ENCODE data around the gene PAH. TPM values are rescaled to one million over a fixed set of nuclear protein-coding genes. Genes with fewer than 3 reads are reported as not detected.

The PAH gene
- total RNA-seq, 1 donor from 2014 or later = not detected

DNA sequence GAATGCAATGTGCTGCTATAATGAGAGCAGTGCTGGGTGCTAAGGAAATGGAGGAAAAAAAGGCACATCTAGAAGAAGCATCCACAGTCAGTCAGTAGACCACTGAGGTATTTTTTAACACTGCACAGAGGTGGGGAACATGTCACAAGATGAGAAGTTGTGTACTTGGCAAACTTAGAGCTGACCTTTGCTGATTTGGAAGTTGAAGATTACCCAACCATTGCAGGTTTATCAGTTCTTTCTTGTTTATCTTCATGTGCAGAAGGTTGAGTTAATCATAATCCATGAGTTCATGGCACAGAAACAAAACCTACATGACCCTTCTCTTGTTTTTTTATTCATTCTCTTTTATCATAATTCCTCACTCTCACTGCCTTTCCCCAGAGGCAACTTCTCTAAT, 3.2 kb upstream of the PAH start:
- Histone ChIP-seq H3K4me3 (no peak overlapping the region), H3K36me3 (no peaks in the 10 kb centered on the region), H3K27ac (no peak overlapping the region), H3K27me3 (peaks cover 9% of the 10 kb centered on the region), H3K4me1 (no peaks in the 10 kb centered on the region), H3K9me3 (no peaks in the 10 kb centered on the region)
- TF ChIP-seq CTCF (IDR thresholded peaks at IDR 0.05) = no peak
- no peak for ATAC-seq
- no peak for DNase-seq
- intact Hi-C loops (cut with DNase I) = no loop called here

- peaks cover 9% of the 10 kb centered on the region for H3K27me3 ChIP-seq
- no peak overlapping the region for H3K4me3 ChIP-seq
- H3K9me3 ChIP-seq = no peaks in the 10 kb centered on the region
- TF ChIP-seq CTCF (IDR thresholded peaks at IDR 0.05) = no peak
- no peak for ATAC-seq
- H3K27ac ChIP-seq = no peak overlapping the region
- intact Hi-C loops (cut with DNase I) = no loop called here
- no peaks in the 10 kb centered on the region for H3K36me3 ChIP-seq
- no peaks in the 10 kb centered on the region for H3K4me1 ChIP-seq
- no peak for DNase-seq
Observed at GRCh38 chr12:102918840-102919239, 1.8 kb upstream of the PAH start.

DNA sequence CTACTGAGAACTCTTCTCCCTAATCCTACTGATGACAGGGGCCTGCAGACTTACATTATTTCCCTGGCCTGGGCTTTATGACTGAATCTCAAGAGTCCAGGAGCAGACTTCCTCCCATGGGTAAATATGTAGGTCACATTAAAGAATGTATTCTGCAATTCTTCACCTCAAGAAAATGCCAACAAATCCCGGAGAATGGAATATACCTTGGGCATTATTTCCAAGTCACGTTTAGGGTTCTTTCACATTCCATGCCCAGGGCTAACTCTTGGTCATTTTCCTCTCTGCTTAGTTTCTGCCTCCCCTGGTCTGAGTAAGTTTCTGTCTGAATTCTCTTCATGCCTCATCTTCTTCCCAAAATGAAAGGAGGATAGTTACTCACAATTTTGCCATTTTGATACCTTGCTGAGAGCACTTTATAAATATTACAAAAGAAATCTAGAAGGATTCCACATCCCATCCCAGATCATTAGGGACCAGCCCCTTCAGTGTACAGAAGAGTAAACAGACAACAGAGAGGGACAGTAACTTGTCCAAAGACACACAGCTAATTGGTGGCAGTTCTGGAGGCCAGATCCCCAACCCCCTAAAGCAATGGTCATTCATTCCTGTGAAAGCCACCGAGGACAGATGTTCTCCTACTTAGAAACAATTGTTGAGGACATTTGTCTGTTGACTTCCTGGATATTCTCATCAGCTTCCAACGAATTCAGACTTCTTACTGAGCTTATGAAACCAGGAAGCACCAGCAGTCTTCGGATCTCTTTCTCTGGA, 605 bp downstream of the PAH start:
- Histone ChIP-seq H3K4me3 (no peak overlapping the region), H3K4me1 (no peaks in the 10 kb centered on the region), H3K27me3 (peaks cover 9% of the 10 kb centered on the region), H3K9me3 (no peaks in the 10 kb centered on the region), H3K36me3 (no peaks in the 10 kb centered on the region), H3K27ac (no peak overlapping the region)
- TF ChIP-seq CTCF (IDR thresholded peaks at IDR 0.05) = no peak
- ATAC-seq (no peak), DNase-seq (no peak)
- intact Hi-C loops (cut with DNase I) = no loop called here

DNA sequence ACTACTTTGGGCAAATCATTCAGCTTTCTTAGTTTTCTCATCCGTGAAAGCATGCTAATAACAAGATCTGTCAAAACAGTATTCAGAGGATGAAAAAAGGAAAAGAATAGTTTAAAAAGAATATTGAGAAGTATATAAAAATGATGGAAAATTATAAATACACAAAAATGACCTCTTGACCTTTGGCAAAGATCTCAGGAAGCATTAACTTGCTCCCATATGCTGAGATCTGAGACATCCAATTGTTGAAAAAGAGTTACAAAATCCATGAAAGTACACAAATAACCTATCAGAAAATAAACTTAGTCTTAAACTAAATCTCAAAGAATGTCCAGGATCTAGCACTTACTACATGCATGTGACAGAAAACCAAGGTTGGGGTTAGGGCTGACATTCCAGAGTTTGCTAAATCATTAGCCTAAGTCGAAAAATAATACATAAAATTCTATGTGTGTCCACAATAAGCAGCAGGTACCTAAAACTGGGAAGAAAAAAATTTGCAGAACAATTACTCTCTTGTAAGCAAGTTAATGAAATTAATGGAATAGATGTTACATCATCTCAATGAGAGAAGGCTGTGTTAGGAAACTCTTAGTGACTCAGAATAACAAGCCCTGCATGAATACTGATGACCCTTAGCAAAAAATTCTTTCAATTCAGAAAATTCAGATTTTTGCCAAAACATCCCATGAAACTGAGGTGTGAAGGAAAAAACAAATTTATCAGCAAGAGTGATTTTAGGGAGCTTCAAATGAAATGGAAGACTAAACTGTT, 3.4 kb downstream of the PAH start:
- intact Hi-C loops (cut with DNase I) = no loop called here
- no peaks in the 10 kb centered on the region for H3K36me3 ChIP-seq
- no peaks in the 10 kb centered on the region for H3K4me1 ChIP-seq
- H3K27ac ChIP-seq = no peak overlapping the region
- DNase-seq = no peak
- no peaks in the 10 kb centered on the region for H3K9me3 ChIP-seq
- ATAC-seq = no peak
- peaks cover 9% of the 10 kb centered on the region for H3K27me3 ChIP-seq
- TF ChIP-seq CTCF (IDR thresholded peaks at IDR 0.05) = no peak
- H3K4me3 ChIP-seq = no peak overlapping the region

- H3K4me3 ChIP-seq = no peak overlapping the region
- H3K36me3 ChIP-seq = no peaks in the 10 kb centered on the region
- no peaks in the 10 kb centered on the region for H3K9me3 ChIP-seq
- intact Hi-C loops (cut with DNase I) = no loop called here
- ATAC-seq (no peak), DNase-seq (no peak)
- H3K27me3 ChIP-seq = peaks cover 6% of the 10 kb centered on the region
- no peak for TF ChIP-seq CTCF (IDR thresholded peaks at IDR 0.05)
- H3K27ac ChIP-seq = no peak overlapping the region
- H3K4me1 ChIP-seq = no peaks in the 10 kb centered on the region
Observed at GRCh38 chr12:102912258-102912657, 4.8 kb downstream of the PAH start.

Measured in upper lobe of right lung (tissue), 1 donor.